GM13977 (cell line): ENCODE data around the gene RAB11FIP2.

Experiments used
- DNase-seq: peaks from one replicate; pipeline ENCODE4 v3.0.0; 2012; ENCODE audit warnings: low spot score
- in situ Hi-C: fragments of 300-500 bp; cut with MboI; formaldehyde crosslinking; loops from one replicate; pipeline ENCODE4 v1.12.0; 2022; ENCODE audit warnings: low sequenced_read_pairs, low pct_unique_long_range_greater_than_20kb, mixed read lengths, inconsistent platforms; ENCODE audit not compliant: unreplicated experiment
- TF ChIP-seq, protein P1 (sequence below): IDR thresholded peaks from 2 replicates; pipeline ENCODE4 v1.5.1; 2012; ENCODE audit warnings: mild to moderate bottlenecking, control low read depth; ENCODE audit not compliant: insufficient read depth; ENCODE audit errors: extremely low read depth, missing control alignments

Gene RAB11FIP2

GRCh38 chr10:118003126-118003525 lies 43.6 kb downstream of the RAB11FIP2 start:
- in situ Hi-C loops = no loop called here
- no peak for DNase-seq
- TF ChIP-seq, protein P1, sequence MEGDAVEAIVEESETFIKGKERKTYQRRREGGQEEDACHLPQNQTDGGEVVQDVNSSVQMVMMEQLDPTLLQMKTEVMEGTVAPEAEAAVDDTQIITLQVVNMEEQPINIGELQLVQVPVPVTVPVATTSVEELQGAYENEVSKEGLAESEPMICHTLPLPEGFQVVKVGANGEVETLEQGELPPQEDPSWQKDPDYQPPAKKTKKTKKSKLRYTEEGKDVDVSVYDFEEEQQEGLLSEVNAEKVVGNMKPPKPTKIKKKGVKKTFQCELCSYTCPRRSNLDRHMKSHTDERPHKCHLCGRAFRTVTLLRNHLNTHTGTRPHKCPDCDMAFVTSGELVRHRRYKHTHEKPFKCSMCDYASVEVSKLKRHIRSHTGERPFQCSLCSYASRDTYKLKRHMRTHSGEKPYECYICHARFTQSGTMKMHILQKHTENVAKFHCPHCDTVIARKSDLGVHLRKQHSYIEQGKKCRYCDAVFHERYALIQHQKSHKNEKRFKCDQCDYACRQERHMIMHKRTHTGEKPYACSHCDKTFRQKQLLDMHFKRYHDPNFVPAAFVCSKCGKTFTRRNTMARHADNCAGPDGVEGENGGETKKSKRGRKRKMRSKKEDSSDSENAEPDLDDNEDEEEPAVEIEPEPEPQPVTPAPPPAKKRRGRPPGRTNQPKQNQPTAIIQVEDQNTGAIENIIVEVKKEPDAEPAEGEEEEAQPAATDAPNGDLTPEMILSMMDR = no peak

DNA sequence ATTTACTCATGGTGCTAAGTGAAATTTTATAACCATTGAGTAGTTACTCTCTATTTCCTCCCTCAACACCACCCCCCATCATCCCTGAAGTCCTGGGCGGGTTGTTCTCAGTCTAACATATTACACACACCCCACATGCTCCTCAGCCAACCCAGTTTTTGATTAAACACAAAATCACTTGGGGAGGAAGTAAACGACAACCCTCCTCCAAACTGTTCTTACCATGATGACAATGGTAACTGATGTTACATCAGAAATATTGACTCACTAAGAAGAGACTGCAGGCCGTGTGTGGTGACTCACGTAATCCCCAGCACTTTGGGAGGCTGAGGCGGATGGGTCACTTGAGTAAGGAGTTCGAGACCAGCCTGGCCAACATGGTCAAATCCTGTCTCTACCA lies 44.2 kb downstream of the RAB11FIP2 start:
- TF ChIP-seq, protein P1 = no peak
- DNase-seq = no peak
- in situ Hi-C loops = no loop called here

DNA sequence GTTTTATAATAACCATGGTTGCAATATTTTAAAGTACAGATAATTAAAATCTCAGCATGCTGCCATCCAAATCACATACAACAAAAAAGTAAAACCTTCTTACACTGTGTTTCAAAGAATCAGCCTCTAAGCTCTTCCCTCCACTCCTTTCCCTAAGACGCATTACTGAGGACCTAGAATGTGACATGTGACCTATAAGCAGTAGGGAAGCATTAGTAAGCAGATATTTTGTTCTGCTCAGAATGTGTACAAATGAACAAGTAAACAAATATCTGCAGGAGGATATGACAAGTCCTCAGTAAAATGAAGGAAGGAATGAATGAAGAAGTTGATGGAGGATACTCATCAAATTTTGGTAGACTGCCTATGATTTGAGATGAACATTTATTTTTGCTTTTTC lies 49.1 kb downstream of the RAB11FIP2 start:
- DNase-seq = no peak

GRCh38 chr10:117996709-117997108 lies 50.0 kb downstream of the RAB11FIP2 start:
- no peak for DNase-seq
- TF ChIP-seq, protein P1 = no peak
- in situ Hi-C loops = no loop called here

More for the DNA sequence above, 49.1 kb downstream of the RAB11FIP2 start:
- in situ Hi-C loops = no loop called here
- TF ChIP-seq, protein P1 = no peak

GRCh38 chr10:117994771-117995170 lies 52.0 kb downstream of the RAB11FIP2 start:
- in situ Hi-C loops = no loop called here
- TF ChIP-seq, protein P1 = no peak
- DNase-seq = no peak

DNA sequence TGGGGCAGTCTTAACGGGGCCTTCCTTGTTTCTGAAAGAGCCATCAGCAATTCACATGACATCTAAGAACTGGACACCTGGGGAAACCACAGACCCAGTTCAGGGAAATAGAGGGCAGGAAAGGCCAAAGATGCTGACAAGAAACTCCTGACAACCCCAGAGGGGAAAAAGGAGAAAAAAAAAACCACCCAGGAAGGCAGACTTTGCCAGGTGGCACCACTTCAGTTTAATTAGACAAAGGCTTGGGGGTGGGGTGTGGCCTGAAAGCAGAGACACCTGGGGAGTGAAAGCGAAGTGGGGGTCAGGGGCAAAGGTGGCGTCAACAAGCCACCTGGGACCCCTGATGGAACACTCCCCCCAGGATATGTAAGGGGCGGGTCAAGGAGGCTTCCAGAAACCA lies 53.6 kb downstream of the RAB11FIP2 start:
- in situ Hi-C loops = no loop called here
- no peak for DNase-seq
- TF ChIP-seq, protein P1 = no peak

DNA sequence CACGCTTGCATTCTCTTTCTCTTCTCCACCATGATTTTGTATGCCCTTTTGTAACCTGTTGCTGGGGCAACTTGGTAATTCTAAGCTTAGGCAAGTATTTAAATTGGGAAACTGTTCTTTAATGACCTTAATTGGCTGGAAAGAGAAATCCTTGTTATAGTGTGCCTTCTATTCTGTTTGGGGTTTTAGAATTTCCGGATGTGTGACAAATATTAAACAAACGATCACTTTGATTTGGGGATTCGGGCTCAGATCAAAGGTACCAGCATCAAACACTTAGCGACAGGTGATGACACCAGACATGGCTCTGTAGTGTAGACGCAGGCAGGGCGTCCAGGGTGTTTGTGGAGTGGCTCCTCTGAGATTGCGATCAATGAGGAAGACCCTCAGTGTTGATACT lies 55.0 kb downstream of the RAB11FIP2 start:
- DNase-seq = no peak
- in situ Hi-C loops = no loop called here
- TF ChIP-seq, protein P1 = no peak
